GM21381 (cell line): ENCODE measurements around the gene NAALADL2.
"Not testable (repeated sequence)": the region's sequence is repeated elsewhere in the genome, so short reads cannot be mapped to it uniquely, and the experiment has no call there.

ENCODE experiments used
- ATAC-seq: cut with Tn5 transposase; IDR thresholded peaks from one replicate; pipeline ENCODE4 v1.9.1; 2021; ENCODE audit warnings: mild to moderate bottlenecking, moderate library complexity; ENCODE audit not compliant: unreplicated experiment

The NAALADL2 gene

DNA sequence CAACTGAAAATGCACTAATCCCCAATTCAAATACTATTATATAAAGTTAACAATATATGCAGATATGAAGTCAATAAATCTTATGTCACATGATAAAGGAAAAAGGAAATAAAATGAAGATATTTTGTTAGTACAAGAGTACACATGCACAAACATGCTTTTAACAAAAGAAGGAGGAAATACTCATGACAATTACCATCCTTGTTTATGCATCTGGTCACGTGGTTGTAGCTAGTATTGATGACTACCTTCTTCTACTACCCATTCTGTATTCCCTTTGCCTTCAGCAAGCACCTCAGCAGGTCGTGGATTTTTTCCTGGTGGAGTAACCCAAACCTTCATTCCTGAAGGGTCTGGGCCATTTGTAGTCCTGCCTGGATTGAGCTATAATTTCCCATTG is 669.6 kb downstream of the NAALADL2 start:
- not testable (repeated sequence) for ATAC-seq

DNA sequence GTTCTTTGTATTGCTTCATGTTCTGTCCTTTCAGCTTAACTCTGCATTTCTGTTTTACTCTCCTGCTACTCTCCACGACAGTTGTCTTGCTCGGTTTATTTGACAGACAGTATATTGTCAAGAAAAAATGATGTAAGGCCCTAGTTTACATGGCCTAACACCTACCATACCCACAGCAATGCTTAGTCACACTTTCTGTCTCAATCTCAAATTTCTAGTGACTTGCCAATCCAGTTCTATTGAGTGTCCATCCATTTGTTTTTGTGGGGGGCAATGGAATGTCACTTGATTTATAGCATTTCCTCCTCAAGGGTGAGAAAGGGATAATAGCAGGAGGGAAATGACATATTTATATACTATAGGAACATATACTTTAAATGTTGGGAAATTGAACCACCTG is 676.2 kb downstream of the NAALADL2 start:
- no peak for ATAC-seq

DNA sequence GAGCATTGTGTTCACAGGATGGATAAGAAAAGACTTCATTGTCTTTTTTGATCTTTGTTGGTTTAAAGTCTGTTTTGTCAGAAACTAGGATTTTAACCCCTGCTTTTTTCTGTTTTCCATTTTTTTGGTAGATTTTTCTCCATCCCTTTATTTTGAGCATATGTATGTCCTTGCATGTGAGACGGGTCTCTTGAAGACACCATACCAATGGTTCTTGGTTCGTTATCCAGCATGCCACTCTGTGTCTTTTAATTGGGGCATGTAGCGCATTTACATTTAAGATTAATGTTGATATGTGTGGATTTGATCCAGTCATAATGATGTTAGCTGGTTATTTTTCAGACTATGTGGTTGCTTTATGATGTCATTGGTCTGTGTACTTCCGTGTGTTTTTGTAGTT is 687.0 kb downstream of the NAALADL2 start:
- ATAC-seq = no peak

DNA sequence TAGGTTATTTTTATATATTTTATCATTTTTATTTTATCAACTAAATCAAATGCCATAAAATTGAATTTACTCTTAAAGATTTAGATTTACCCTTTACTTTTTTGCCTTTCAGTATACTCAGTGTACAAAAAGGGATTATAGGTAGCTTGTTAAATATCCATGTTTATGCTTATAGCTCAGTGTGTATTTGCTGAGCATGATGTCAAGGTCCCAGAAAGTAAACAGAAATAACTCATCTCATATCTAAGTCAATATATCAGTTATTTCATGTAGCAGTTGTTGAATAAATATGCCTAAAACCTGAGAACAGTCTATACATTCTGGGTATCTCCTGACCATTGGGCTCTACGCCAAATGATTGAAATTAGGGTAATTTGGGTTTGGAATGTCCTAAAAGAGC is 693.8 kb downstream of the NAALADL2 start:
- no peak for ATAC-seq

DNA sequence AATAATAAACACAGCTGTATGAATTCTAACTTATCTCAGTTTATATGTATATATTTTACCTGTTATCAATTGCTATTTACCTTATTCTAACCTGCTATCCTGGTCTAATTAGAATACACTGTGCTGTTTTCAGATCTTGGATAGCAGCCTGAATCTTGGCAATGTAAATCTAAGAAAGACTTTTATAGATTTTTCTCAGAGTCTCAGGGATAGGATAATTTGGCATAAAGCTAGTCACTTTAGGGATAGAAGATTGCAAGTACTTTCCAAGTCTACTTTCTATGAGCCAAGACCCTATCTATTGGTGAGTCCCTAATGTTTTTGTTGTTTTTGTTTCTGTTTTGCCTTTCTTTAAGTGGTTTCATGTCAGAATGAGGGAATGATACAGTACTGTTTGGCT is 695.7 kb downstream of the NAALADL2 start:
- ATAC-seq = no peak

DNA sequence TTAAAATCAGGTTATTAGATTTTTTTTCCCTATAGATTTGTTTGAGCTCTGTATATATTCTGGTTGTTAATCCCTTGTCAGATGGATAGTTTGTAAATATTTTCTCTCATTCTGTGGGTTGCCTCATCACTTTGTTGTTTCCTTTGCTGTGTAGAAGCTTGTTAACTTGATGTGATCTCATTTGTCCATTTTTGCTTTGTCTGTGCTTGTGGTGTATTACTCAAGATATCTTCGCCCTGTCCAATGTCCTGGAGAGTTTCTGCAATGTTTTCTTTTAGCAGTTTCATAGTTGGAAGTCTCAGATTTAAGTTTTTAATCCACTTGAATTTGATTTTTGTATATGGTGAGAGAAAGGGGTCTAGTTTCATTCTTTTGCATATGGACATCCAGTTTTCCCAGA is 699.1 kb downstream of the NAALADL2 start:
- no peak for ATAC-seq

DNA sequence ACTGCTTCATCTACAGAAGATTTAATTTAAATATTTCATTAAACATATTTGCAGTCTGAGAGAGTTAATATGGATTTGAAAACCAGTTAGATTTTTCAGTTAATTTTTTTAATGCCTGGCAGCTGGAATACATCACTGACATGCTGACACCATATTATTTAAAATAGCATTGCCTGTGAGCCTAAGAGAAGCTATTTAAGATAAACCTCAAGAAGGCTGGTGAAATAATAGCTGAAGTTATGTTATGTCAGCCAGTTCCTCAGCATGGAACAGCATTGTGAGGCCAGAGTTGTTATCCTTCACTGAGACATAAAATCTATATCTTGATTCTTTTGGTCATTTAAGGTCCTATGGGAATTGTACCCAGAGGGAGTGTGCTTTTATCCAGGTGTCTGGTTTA is 705.2 kb downstream of the NAALADL2 start:
- ATAC-seq = no peak

DNA sequence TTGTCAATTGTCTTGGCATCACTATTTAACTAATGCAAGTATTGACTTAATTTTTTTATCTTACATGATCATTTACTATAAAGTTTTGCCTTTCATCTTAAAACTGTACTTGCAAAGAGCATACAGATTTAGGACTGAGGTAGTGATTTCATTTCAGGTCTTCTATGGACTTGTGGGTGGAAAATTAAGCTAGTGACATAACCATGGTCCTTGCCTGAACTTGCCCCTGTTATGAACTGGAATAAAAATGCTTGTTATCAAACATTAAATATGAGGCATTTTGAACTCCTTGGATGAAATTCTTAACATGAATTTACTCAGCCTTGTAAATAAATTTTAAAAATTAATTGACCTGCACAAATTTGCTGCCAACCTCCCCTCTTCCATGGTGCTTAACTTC is 712.0 kb downstream of the NAALADL2 start:
- ATAC-seq = no peak

DNA sequence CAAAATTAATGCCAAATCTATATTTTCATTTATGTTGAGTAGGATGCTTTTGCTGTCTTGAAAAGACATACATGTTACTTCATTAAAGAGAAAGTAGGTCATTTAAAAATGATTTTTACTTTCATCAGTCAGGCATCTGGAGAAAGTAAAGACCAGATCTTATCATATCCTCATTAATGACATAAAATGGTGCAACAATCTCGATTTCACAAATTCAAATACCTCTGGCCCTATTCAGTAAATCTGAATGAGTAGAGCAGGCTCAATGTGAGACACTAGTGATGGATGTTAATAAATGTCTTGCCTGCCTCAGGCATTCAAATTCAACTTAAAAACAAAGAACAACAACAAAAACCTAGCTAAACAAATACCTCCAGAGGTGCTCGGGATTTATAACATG is 714.1 kb downstream of the NAALADL2 start:
- no peak for ATAC-seq

DNA sequence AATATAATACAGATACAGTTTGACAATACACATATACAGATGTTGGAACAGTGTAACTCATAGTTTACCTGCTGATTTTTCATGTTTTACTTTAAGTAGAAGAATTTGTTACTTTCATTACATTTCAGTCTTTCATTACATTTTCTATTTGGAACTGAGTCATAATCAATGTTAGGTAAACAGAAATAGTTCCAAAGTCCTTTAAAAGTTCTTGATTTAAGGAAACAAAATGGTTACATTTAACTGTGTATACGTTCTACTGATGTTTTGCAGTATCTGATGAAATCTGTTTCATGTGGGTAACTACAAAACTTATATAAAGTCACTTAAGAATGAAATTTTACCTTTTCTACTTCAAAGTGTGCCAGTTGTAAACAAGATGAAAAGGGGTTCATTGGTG is 721.2 kb downstream of the NAALADL2 start:
- ATAC-seq = no peak

DNA sequence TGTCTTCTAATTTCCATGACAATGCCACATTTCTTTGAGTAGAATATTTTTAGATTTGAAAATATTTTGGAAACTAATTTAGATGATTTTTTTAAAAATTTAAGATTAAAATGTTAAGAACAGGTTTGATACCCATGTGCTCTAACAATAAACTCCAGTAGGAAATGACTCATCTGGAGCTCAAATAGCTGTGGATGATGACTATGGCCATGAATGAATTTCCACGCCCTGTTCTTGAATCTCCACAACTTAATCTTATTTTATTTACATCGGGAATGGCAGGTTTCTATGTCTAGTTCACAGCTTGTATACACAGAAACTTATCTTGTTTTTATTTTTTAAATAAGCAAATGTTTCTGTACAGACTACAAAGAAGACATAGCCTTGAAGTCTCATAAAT is 726.8 kb downstream of the NAALADL2 start:
- no peak for ATAC-seq

DNA sequence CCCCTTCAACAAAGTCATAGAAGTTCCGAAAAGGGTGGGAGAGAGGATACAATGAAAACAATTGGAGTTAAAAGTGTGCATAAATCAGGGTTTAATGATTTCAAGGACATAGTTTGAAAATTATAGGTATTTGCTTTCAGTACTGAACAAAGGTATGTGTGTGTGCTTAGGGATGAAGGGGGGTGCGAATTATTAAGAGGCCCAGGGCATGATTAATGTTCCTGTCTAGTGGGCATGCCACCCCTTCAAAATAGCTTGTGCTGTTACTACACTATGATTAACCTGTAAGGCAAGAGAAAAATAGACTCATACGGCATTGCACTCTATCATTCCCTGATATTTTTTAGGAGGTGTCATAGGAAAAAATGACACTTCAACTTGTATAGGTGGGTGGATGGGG is 731.6 kb downstream of the NAALADL2 start:
- no peak for ATAC-seq

DNA sequence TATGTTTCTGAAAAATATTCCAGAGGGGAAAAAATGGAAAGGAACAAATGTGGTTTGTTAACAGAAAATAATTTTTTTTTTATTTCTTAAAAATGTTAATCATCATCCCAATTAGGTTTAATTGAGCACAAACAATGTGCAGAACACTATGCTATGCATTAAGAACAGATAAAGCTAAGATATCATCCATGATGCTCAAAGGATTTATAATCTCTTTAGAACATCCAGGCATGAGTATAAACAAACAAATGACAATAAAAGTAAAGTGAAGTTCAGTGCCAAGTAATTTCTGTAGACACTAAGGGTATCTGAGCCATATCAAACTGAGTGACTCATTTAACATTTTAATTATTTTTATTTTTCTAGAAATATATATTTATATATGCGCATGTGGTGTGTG is 732.2 kb downstream of the NAALADL2 start:
- no peak for ATAC-seq

DNA sequence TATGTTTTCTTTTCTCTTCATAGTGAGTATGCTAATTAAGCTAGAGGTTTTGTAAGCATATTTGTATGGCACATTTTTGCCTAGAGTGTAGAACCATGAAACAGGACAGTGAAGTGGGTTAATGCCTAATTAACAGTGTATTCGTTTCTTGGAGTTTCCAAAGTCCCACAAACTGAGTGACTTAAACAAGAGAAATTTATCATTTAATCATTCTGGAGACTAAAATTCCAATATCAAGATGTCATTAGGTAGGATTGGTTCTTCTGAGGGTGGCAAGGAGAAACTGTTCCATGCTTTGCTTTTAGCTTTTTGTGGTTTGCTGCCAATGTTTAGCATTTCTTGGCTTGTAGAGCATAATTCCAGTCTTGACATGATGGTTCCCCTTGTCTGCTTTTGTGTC is 734.2 kb downstream of the NAALADL2 start:
- ATAC-seq = no peak

DNA sequence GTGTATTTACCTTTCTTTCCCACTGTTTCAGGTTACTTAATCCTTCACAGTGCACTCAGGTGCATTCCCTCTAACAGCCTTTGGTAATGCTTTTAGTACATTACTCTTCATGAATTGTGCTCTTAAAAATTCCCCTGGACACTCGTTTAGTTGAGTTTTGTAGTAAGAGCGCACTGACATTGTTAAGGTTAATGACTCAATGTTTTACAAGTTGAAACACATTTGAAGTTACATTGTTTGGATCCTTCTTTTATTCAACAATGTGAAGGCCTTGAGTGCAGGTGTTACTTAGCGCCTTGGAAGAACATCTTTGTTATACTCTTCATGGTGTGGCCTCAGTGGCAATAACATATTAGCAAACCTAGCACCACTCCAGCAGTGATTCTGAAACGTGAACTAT is 739.6 kb downstream of the NAALADL2 start:
- no peak for ATAC-seq

DNA sequence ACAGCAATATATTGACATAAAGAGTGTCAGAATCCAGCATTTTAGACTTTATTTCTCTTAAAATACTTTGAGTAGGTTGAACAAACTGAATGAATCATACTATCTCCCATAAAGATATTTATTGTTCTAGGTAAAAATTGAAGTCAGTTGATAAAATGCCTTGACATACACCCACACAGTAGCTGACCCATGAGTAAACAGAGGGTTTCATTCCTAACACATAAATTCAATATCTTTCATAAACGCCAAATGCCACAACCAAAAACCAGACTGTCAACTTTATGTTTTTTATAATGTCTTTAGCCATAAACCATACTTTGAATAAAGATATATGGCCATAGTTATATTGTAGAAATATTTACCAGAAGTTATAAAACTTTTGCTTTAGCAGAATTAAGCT is 742.4 kb downstream of the NAALADL2 start:
- no peak for ATAC-seq

DNA sequence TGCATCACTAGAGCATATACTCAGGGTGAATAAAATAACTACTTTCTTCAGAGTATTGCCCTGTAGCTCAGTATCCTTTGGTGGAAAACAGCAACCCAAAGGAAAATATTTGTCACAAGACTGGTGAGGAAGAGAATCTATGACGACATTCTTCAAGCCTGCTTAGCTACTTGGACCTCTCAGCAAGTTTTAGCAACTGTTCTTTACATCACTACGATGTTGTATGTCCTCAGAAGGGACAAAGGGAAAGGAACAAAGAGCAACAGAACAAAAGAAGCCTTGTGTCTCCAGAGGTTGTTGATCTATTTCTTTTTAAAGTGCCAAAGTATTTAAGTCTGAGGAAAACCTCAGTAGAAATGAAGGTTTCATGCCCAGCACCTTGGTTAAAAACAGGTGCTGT is 746.7 kb downstream of the NAALADL2 start:
- no peak for ATAC-seq

DNA sequence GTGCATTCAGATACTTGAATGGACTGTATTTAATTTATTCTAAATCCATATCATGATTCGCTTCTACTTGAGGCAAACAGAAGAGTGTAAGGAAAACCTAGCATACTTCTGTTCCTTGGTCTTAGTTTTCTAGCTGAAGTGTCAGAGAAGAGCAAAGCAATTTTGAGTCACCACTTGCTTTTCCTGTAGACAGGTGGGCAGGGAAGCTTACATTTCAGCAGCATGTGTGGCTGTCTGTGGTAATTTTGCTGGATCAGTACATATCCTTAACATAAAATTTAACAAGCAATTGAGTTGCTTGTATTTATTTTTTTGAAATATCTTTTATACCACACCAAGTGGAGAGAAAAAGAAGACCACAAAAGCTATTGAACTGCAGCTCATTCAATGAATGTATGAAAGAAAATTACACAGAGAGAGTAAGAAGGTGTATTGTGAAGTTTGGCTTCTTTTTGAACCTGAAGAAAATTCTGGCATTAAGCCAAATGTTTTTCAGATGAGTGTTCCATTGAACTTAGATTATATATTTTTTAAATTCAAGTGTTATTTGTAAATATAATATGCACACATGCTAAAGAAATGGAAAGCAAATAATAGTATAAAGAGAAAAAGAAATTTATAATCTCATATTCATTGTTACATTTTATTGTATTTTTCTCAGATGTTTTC is 747.6 kb downstream of the NAALADL2 start:
- no peak for ATAC-seq

DNA sequence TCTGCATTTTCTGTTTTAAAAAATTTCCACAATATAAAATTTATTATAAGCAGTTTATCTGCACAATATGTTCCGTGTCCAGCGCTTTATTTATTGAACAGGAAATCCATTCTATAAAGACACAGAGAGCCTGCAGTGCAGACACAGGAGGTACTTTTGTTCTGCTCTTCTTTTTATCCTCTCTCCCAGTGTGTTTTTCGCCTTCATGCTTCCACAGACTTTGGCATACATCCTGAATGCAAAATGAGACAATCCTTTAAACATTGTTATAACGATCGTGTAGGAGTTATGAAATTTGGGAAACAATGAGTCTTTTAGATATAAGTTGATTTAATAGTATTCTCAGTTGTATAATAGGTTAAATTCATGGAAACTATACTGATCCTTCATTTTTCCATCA is 749.2 kb downstream of the NAALADL2 start:
- no peak for ATAC-seq

DNA sequence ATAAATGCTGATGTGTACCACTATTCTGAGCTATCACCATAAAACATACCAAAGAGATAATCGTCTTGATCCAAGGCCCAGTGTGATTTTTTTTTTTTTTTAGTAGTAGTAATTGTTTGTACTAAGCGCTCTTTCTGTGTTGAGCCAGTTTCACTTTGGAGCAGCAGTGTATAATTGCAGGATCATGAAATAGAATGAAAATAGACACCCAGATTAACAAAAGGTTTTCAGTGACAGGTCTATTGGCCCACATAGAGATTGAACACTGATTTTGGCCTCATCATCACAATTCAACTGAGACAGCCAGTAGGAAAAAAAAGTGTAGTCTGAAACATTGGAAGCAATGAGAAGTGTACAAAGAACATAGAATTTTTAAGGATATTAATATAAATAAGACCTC is 749.8 kb downstream of the NAALADL2 start:
- no peak for ATAC-seq

DNA sequence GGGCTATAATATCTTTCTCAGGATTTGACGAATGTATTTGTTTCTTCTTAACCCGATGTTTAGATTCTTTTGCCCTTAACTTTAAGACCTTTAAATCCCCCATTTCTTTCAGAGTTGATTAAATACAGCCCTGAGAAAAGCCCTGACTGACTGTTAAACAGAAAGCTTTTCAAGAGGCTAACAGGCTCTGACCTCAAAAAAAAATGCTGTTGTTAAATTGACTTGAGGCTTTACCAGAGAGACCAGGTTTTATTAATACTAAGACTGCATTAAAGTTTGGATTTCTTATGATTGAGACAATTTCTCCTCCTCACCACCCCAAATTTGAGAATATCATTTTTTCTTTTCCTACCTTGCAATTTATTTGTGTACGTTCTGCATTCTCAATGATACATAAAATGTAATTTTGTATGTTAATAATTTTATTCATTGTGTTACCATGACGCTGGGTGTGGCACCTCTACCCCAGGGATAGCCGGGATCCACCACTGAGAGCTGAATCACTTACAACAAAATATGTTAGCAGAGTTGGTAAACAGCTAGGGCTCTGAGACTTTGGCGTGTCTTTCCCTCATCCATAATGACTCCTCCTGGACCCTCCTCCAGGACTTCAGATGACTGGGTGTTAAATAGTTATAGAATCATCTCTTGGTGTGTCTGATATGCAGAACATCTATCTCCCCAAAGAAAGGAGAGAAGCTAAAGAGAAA is 753.5 kb downstream of the NAALADL2 start:
- ATAC-seq = no peak

DNA sequence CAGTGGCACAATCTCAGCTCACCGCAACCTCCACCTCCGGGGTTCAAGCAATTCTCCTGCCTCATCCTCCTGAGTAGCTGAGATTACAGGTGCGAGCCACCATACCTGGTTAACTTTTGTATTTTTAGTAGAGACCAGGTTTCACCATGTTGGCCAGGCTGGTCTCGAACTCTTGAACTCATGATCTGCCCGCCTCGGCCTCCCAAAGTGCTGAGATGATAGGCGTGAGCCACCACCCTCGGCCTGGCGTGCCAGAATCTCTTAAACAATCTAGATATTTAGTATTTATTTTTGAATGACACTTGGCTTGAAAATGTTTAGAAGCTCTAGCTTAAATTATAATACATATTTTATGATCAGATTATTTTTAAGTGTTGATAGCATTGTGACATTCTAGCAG is 755.0 kb downstream of the NAALADL2 start:
- ATAC-seq = not testable (repeated sequence)

DNA sequence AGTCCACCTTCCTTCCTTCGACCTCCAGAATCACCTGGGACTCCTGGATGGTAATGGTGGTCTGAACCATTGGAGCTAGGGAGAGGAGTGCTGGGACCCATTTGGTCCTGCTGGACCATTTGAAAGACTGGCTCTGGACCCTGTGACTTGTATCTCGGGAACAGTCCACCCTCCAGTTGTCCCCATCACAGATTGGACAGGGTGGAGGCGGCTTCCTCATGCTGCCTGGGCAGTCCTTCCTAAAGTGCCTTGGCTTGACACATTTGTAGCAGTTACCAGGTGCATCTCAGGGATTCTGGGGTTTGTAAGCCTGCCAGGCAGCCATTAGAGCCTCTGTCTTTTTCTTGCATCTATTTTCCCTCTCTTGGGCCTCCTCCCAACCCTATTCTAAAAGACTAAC is 758.1 kb downstream of the NAALADL2 start:
- no peak for ATAC-seq
